ENCODE data around the gene NOTCH1. TPM values are rescaled to one million over a fixed set of nuclear protein-coding genes. Genes with fewer than 3 reads are reported as not detected.
A peak's percentile ranks its signal among the peaks of the same experiment; 100 is the strongest.

The NOTCH1 gene
- total RNA-seq = 100 to 1,000 TPM in 3 of 4 donors, 10 to 100 TPM in 1; 71.0 to 160 (median 114) TPM

DNA sequence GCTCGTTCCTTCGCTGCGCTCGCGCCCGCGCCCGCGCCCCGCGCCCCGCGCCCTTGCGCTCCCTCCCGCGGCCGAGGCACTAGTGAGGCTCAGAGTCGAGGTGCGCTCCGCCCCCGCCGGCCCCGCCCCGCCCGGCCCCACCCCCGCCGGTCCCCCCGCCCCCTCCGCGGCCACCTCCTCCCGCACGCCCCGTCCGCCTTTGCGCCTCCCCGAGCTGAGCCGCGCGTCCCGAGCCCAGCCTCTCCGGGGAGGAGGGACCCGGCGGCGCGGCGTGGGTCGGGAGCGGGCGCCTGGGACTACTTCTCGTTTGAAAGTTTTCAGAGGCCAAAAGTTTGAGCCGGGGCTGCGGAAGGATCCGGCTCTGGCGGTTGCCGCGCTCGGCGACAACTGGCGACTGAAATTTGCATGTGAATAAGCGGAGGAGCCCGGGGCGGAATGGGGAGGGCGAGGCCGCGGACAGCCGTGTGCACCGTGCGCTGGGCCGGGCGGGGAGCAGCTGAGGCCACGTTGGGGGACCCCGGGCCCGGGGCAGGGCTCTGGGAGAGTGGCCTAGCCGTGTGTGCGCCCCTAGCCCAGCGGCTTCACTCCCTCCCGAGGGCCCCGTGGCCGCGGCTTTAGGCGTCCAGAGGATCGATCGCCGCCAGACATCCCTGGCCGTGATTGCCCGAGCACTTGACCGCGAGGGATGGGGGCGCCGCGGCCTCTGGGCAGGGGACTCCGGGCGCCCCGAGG is at the start of gene NOTCH1:
NOTCH1 (minus strand) TSS at position 84 of the 732 bp plus-strand sequence. CDS start 262 bp downstream, outside the sequence.
- Histone ChIP-seq H3K9me3 (no peaks in the 10 kb centered on the region), H3K27me3 (no peaks in the 10 kb centered on the region), H3K4me1 (peaks cover 67% of the 10 kb centered on the region), H3K36me3 (no peaks in the 10 kb centered on the region), H3K4me3 (peak within 1 kb of the TSS; percentile 85), H3K27ac (peak within 1 kb of the TSS; percentile 97)
- TF ChIP-seq POLR2A (IDR thresholded peaks at IDR 0.05) (no peak), POLR2AphosphoS5 (IDR thresholded peaks at IDR 0.05) (peak in 2 of 3 donors; percentile 73 to 89), EP300 (IDR thresholded peaks at IDR 0.05) (no peak)
- TF ChIP-seq, protein P1, sequence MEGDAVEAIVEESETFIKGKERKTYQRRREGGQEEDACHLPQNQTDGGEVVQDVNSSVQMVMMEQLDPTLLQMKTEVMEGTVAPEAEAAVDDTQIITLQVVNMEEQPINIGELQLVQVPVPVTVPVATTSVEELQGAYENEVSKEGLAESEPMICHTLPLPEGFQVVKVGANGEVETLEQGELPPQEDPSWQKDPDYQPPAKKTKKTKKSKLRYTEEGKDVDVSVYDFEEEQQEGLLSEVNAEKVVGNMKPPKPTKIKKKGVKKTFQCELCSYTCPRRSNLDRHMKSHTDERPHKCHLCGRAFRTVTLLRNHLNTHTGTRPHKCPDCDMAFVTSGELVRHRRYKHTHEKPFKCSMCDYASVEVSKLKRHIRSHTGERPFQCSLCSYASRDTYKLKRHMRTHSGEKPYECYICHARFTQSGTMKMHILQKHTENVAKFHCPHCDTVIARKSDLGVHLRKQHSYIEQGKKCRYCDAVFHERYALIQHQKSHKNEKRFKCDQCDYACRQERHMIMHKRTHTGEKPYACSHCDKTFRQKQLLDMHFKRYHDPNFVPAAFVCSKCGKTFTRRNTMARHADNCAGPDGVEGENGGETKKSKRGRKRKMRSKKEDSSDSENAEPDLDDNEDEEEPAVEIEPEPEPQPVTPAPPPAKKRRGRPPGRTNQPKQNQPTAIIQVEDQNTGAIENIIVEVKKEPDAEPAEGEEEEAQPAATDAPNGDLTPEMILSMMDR (IDR thresholded peaks at IDR 0.05) = no peak
- DNase-seq (ENCODE audit: low spot score in 2 of 2) = peak; percentile 94 to 96
- 0% methylated on average over 9 of the region's 94 CpGs for WGBS

DNA sequence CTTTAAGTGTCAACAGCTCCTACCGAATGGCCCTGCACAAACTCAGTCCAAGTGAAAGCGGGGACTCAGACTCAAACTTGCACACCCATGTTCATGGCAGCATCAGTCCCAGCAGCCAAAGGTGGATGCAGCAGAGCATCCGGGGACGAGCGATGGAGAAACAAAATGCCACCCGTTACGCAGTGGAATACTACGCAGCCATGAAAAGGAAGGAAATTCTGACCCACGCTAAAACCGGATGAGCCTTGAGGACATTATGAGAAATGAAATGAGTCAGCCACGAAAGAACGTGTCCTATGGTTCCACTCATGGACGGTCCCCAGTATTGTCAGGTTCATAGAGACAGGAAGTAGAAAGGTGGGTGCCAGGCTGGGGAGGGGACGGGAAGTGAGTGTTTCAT is 48.6 kb upstream of the NOTCH1 start:
- TF ChIP-seq, protein P1 (IDR thresholded peaks at IDR 0.05) = no peak
- no peak for TF ChIP-seq POLR2AphosphoS5 (IDR thresholded peaks at IDR 0.05)
- TF ChIP-seq EP300 (IDR thresholded peaks at IDR 0.05) = no peak
- no peak for TF ChIP-seq POLR2A (IDR thresholded peaks at IDR 0.05)
- H3K9me3 ChIP-seq = no peaks in the 10 kb centered on the region
- H3K4me3 ChIP-seq = no peak overlapping the region
- H3K27ac ChIP-seq = no peak overlapping the region
- no peak for DNase-seq (ENCODE audit: low spot score in 2 of 2)
- 94% methylated on average over 14 of the region's 14 CpGs for WGBS
- H3K27me3 ChIP-seq = peaks cover 5% of the 10 kb centered on the region
- no peaks in the 10 kb centered on the region for H3K36me3 ChIP-seq
- H3K4me1 ChIP-seq = peaks cover 31% of the 10 kb centered on the region

DNA sequence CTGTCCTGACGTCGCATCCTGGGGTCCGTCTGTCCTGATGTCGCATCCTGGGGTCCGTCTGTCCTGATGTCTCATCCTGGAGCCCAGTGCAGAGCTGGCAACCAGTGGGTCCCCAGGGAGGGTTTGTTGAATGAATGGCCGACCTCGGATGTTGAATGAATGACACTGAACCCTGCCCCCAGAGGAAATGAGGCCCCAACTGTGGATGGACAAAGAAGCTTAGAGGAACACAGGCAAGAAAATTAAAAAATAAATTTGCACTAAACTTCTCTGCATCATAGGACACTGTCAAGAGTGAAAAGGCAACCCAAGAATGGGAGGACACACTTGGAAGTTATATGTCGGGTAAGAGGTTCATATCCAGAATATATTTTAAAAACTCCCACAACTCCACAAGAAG is 47.7 kb upstream of the NOTCH1 start:
- H3K4me1 ChIP-seq = peaks cover 33% of the 10 kb centered on the region
- H3K4me3 ChIP-seq = no peak overlapping the region
- H3K36me3 ChIP-seq = no peaks in the 10 kb centered on the region
- no peaks in the 10 kb centered on the region for H3K9me3 ChIP-seq
- DNase-seq (ENCODE audit: low spot score in 2 of 2) = no peak
- 85% methylated on average over 8 of the region's 8 CpGs for WGBS
- H3K27ac ChIP-seq = no peak overlapping the region
- no peaks in the 10 kb centered on the region for H3K27me3 ChIP-seq
- TF ChIP-seq EP300 (IDR thresholded peaks at IDR 0.05) (no peak), POLR2A (IDR thresholded peaks at IDR 0.05) (no peak), POLR2AphosphoS5 (IDR thresholded peaks at IDR 0.05) (no peak)
- TF ChIP-seq, protein P1 (IDR thresholded peaks at IDR 0.05) = no peak

DNA sequence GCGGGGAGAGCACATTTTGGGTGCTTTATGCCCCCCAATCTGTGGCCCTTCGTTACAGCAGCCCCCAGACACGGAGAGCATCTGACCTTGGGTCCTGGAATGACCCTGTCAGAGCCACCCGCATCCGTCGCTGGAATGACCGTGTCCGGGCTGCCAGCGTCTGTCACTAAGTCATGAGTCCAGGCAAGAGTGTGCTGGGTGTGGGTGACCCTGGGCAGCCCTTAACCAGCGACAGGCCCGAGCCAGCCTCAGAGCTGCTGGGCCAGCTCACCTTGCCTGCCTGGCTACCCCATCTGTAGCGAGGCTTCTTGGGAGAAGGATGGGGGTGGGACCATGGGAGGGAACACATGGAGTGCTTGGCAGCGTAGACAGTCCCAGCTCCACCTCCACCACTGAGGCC is 46.8 kb upstream of the NOTCH1 start:
- H3K27ac ChIP-seq = no peak overlapping the region
- no peaks in the 10 kb centered on the region for H3K36me3 ChIP-seq
- H3K4me3 ChIP-seq = no peak overlapping the region
- TF ChIP-seq EP300 (IDR thresholded peaks at IDR 0.05) (no peak), POLR2AphosphoS5 (IDR thresholded peaks at IDR 0.05) (no peak), POLR2A (IDR thresholded peaks at IDR 0.05) (no peak)
- TF ChIP-seq, protein P1 (IDR thresholded peaks at IDR 0.05) = no peak
- no peak for DNase-seq (ENCODE audit: low spot score in 2 of 2)
- H3K4me1 ChIP-seq = peaks cover 36% of the 10 kb centered on the region
- H3K27me3 ChIP-seq = no peaks in the 10 kb centered on the region
- 88% methylated on average over 8 of the region's 13 CpGs for WGBS
- no peaks in the 10 kb centered on the region for H3K9me3 ChIP-seq

DNA sequence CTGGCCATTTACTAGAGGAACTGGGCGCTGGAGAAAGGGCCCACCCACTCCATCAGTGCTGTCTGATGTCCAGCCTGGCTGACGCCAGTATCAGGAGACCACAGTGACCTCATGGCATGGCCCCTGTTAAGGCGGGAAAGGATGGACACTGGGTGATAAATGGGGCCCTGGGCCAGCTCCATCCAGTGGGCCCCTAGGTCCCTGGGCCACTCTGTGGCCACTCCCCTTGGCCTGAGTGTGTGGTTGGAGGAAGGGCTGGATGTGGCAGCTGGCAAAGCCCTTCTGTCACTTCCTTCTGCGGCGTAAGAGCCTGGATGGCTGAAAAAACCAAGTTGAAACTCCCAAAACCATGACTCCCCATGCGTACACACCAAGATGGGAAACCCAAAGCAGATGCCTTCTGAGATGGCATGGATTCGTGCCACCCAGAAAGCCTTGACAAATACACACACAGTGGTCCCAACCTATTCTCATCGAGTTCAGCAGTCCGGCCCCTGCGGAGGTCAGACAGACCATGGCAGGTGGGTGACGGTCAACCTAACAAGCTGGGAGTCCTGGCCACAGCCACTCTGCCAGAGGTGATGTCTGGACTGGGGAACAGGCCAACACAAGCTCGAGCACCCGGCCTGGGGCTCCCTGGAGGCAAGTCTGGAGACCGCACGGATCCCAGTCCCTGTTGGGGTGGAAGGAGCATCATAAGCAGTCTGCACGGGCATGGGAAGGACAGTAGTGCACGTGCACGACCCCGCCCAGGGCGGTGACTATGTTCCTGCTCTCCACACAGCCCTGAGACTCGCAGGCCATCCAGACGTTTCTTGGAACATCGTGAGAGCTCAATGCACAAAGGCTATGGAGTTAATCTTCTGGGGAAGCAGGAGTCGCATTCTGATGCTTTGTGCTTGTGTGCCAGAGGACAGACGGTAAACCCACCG is 45.2 kb upstream of the NOTCH1 start:
- TF ChIP-seq POLR2A (IDR thresholded peaks at IDR 0.05) (no peak), POLR2AphosphoS5 (IDR thresholded peaks at IDR 0.05) (no peak), EP300 (IDR thresholded peaks at IDR 0.05) (no peak)
- TF ChIP-seq, protein P1 (IDR thresholded peaks at IDR 0.05) = no peak
- Histone ChIP-seq H3K36me3 (no peaks in the 10 kb centered on the region), H3K27ac (no peak overlapping the region), H3K27me3 (no peaks in the 10 kb centered on the region), H3K9me3 (no peaks in the 10 kb centered on the region), H3K4me1 (peaks cover 38% of the 10 kb centered on the region), H3K4me3 (no peak overlapping the region)
- no peak for DNase-seq (ENCODE audit: low spot score in 2 of 2)
- 88% methylated on average over 11 of the region's 26 CpGs for WGBS
